ENCODE measurements around the gene CMTM4.

The CMTM4 gene

DNA sequence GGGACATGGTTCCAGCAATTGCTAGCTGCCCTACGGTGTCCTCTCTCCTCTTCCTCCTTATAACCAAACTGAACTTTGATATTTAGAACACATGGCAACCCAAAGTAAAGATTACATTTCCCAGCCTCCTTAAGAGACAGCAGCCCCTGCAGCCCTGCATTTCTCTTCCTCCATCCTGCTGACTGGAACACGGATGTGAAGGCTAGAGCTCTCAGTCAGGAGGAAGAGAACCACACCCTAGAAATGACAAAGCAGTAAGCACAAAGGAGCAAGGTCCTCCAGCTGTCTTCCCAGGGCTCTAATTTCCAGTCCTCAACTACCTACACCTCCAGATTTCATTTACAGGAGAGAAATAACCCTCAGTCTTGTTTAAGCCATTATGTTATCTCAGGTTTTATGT is 44.0 kb upstream of the CMTM4 start:
- Histone ChIP-seq H3K79me2 (peaks cover 14% of the 10 kb centered on the region), H3K4me3 (ENCODE audit: low read depth, low read length) (no peak overlapping the region), H3K4me2 (ENCODE audit: low read length) (no peak overlapping the region), H2AFZ (no peak overlapping the region), H3K4me1 (peaks cover 25% of the 10 kb centered on the region), H3K27me3 (ENCODE audit: control insufficient read depth, insufficient read depth, low read length) (no peaks in the 10 kb centered on the region), H3K9me3 (ENCODE audit: control insufficient read depth, low read length) (no peaks in the 10 kb centered on the region), H3K36me3 (ENCODE audit: control insufficient read depth, insufficient read depth, low read length) (no peaks in the 10 kb centered on the region), H3K27ac (peak overlapping the region; percentile 83), H3K9ac (no peak overlapping the region)
- TF ChIP-seq, protein P1, sequence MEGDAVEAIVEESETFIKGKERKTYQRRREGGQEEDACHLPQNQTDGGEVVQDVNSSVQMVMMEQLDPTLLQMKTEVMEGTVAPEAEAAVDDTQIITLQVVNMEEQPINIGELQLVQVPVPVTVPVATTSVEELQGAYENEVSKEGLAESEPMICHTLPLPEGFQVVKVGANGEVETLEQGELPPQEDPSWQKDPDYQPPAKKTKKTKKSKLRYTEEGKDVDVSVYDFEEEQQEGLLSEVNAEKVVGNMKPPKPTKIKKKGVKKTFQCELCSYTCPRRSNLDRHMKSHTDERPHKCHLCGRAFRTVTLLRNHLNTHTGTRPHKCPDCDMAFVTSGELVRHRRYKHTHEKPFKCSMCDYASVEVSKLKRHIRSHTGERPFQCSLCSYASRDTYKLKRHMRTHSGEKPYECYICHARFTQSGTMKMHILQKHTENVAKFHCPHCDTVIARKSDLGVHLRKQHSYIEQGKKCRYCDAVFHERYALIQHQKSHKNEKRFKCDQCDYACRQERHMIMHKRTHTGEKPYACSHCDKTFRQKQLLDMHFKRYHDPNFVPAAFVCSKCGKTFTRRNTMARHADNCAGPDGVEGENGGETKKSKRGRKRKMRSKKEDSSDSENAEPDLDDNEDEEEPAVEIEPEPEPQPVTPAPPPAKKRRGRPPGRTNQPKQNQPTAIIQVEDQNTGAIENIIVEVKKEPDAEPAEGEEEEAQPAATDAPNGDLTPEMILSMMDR (IDR thresholded peaks at IDR 0.05), result no peak

DNA sequence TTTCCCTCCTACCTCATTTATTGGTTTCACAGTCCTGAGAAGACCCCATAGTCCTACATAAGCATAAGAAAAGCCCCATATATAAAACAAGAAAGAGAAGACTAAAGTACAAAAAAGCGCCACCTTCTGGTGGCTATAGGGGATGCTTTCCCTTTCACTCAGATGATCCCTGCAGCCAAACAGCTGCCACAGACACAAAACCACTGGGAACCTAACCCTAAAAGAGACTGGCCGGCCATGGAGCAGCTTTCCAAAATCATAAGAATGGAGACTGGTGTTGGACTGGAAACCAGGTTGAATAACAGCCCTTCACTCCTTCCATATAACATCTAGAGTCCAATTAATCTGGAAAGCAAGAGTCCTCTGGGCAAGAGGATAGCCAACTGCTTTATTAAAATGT is 43.5 kb upstream of the CMTM4 start:
- peaks cover 19% of the 10 kb centered on the region for H3K79me2 ChIP-seq
- peaks cover 25% of the 10 kb centered on the region for H3K4me1 ChIP-seq
- no peak overlapping the region for H3K4me3 ChIP-seq (ENCODE audit: low read depth, low read length)
- no peaks in the 10 kb centered on the region for H3K27me3 ChIP-seq (ENCODE audit: control insufficient read depth, insufficient read depth, low read length)
- no peaks in the 10 kb centered on the region for H3K9me3 ChIP-seq (ENCODE audit: control insufficient read depth, low read length)
- H3K9ac ChIP-seq, result no peak overlapping the region
- H3K36me3 ChIP-seq (ENCODE audit: control insufficient read depth, insufficient read depth, low read length), result no peaks in the 10 kb centered on the region
- TF ChIP-seq, protein P1 (IDR thresholded peaks at IDR 0.05), result peak; percentile 55
- H3K27ac ChIP-seq, result peak overlapping the region; percentile 83
- no peak overlapping the region for H2AFZ ChIP-seq
- H3K4me2 ChIP-seq (ENCODE audit: low read length), result no peak overlapping the region

DNA sequence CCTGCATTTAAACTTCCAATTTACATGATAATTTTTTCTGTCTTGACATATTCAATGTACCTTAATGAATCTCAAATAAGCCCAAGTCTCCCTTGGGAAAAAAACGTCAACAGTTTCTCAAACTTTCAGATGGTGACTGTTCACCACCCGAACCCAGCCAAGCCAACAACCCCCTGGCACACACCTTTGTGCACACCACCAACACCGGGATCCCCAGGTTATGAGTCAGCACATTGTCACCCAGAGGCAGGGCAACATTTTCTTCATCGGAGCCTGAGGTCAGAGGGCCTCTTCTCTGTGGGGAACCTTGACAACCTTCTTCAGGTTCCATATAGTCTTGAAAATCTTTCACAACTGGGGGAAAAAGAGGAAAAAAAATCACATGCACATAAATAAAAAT is 39.3 kb upstream of the CMTM4 start:
- Histone ChIP-seq H3K9me3 (ENCODE audit: control insufficient read depth, low read length) (no peaks in the 10 kb centered on the region), H3K27ac (no peak overlapping the region), H3K36me3 (ENCODE audit: control insufficient read depth, insufficient read depth, low read length) (no peaks in the 10 kb centered on the region), H3K9ac (no peak overlapping the region), H3K4me1 (peaks cover 12% of the 10 kb centered on the region), H2AFZ (no peak overlapping the region), H3K27me3 (ENCODE audit: control insufficient read depth, insufficient read depth, low read length) (no peaks in the 10 kb centered on the region), H3K79me2 (peaks cover 30% of the 10 kb centered on the region), H3K4me3 (ENCODE audit: low read depth, low read length) (no peak overlapping the region), H3K4me2 (ENCODE audit: low read length) (no peak overlapping the region)
- TF ChIP-seq, protein P1 (IDR thresholded peaks at IDR 0.05), result no peak

DNA sequence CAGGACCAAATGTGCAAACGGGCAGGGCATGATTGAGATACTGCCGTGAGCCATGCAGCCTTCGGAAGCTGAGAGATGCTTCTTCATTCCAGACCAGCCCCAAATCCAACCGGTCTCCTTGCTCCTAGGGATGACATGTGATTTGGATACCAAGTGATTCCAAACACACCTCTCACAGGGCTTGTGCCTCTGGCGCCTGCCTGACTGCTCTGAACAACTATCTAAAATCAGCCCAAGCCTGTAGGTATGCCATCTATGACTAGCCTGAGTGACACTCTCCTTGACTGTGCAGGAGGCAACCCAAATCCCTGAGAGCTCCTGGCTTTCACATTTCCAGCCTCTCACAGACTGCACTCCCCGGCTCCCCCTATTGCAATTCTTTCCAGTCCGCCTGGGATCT is 34.6 kb upstream of the CMTM4 start:
- no peaks in the 10 kb centered on the region for H3K4me1 ChIP-seq
- no peaks in the 10 kb centered on the region for H3K9me3 ChIP-seq (ENCODE audit: control insufficient read depth, low read length)
- no peak overlapping the region for H2AFZ ChIP-seq
- H3K4me2 ChIP-seq (ENCODE audit: low read length), result no peak overlapping the region
- peaks cover 28% of the 10 kb centered on the region for H3K79me2 ChIP-seq
- H3K36me3 ChIP-seq (ENCODE audit: control insufficient read depth, insufficient read depth, low read length), result no peaks in the 10 kb centered on the region
- H3K9ac ChIP-seq, result no peak overlapping the region
- TF ChIP-seq, protein P1 (IDR thresholded peaks at IDR 0.05), result no peak
- H3K27me3 ChIP-seq (ENCODE audit: control insufficient read depth, insufficient read depth, low read length), result no peaks in the 10 kb centered on the region
- H3K27ac ChIP-seq, result no peak overlapping the region
- no peak overlapping the region for H3K4me3 ChIP-seq (ENCODE audit: low read depth, low read length)

DNA sequence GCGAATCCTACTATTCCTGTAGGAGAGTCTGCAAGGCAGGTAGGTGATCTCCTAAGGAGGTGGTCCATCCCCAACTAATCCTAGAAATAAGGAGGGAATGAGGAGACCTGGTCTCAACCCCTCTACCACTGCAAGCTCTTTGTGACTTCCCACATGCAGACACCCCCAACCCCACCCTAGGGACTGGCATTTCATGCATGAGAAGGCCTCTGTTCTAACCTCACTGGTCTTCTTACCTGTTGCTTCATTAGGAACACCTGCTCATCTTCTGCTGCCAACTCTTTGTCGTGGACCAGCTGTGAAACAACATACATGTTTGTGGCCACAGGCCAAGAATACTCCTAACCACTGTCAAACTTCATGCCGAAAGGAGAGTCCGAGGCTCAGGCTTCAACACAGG is 32.3 kb upstream of the CMTM4 start:
- H3K79me2 ChIP-seq, result peaks cover 8% of the 10 kb centered on the region
- no peak overlapping the region for H3K4me2 ChIP-seq (ENCODE audit: low read length)
- no peaks in the 10 kb centered on the region for H3K27me3 ChIP-seq (ENCODE audit: control insufficient read depth, insufficient read depth, low read length)
- no peaks in the 10 kb centered on the region for H3K9me3 ChIP-seq (ENCODE audit: control insufficient read depth, low read length)
- no peak overlapping the region for H3K9ac ChIP-seq
- no peak overlapping the region for H3K4me3 ChIP-seq (ENCODE audit: low read depth, low read length)
- H3K36me3 ChIP-seq (ENCODE audit: control insufficient read depth, insufficient read depth, low read length), result no peaks in the 10 kb centered on the region
- no peak overlapping the region for H2AFZ ChIP-seq
- no peaks in the 10 kb centered on the region for H3K4me1 ChIP-seq
- H3K27ac ChIP-seq, result no peak overlapping the region
- TF ChIP-seq, protein P1 (IDR thresholded peaks at IDR 0.05), result no peak

Data from parathyroid adenoma (tissue), 2 donors.